HG02642 (cell line): ENCODE measurements around the gene SCYGR1.
A peak's percentile ranks its signal among the peaks of the same experiment; 100 is the strongest.
"Not testable (repeated sequence)": the region's sequence is repeated elsewhere in the genome, so short reads cannot be mapped to it uniquely, and the experiment has no call there.

Source experiments
- ATAC-seq: cut with Tn5 transposase; IDR thresholded peaks from one replicate; pipeline ENCODE4 v1.9.1; 2021; ENCODE audit warnings: mild to moderate bottlenecking; ENCODE audit not compliant: unreplicated experiment, poor library complexity

Gene SCYGR1

GRCh38 chr2:227376656-227377396, 10.9 kb downstream of the SCYGR1 start:
- ATAC-seq, result no peak

- ATAC-seq, result no peak
These were observed 13.6 kb downstream of the SCYGR1 start for GRCh38 chr2:227374158-227374557.

- ATAC-seq, result no peak
These were observed 14.4 kb downstream of the SCYGR1 start for GRCh38 chr2:227373389-227373788.

- ATAC-seq, result no peak
These were observed 16.9 kb downstream of the SCYGR1 start for GRCh38 chr2:227370791-227371312.

GRCh38 chr2:227370092-227370491, 17.7 kb downstream of the SCYGR1 start:
- no peak for ATAC-seq

- ATAC-seq, result no peak
These were observed 19.2 kb downstream of the SCYGR1 start for GRCh38 chr2:227368574-227368973.

- no peak for ATAC-seq
These were observed 20.3 kb downstream of the SCYGR1 start for GRCh38 chr2:227367427-227367795.

GRCh38 chr2:227366769-227367426, 20.9 kb downstream of the SCYGR1 start:
- ATAC-seq, result no peak

GRCh38 chr2:227365833-227366232, 21.9 kb downstream of the SCYGR1 start:
- ATAC-seq, result no peak

- not testable (repeated sequence) for ATAC-seq
These were observed 23.0 kb downstream of the SCYGR1 start for GRCh38 chr2:227364585-227365263.

GRCh38 chr2:227363756-227364155, 24.0 kb downstream of the SCYGR1 start:
- no peak for ATAC-seq

- ATAC-seq, result no peak
These were observed 27.4 kb downstream of the SCYGR1 start for GRCh38 chr2:227360351-227360750.

GRCh38 chr2:227351639-227352038, 36.1 kb downstream of the SCYGR1 start:
- ATAC-seq, result peak; percentile 92

GRCh38 chr2:227349989-227350612, 37.6 kb downstream of the SCYGR1 start:
- ATAC-seq, result no peak

- ATAC-seq, result no peak
These were observed 39.4 kb downstream of the SCYGR1 start for GRCh38 chr2:227348324-227348723.

- ATAC-seq, result no peak
These were observed 40.6 kb downstream of the SCYGR1 start for GRCh38 chr2:227347117-227347516.

- no peak for ATAC-seq
These were observed 43.5 kb downstream of the SCYGR1 start for GRCh38 chr2:227344231-227344630.

- no peak for ATAC-seq
These were observed 46.2 kb downstream of the SCYGR1 start for GRCh38 chr2:227341553-227341952.

GRCh38 chr2:227340106-227340505, 47.6 kb downstream of the SCYGR1 start:
- no peak for ATAC-seq

GRCh38 chr2:227339098-227339599, 48.6 kb downstream of the SCYGR1 start:
- ATAC-seq, result no peak
